Memory B cell (primary cell): ENCODE measurements around the gene TRIM9.

Experiments
- ATAC-seq: fragments of 150-1000 bp; cut with Tn5 transposase; 2 replicates; pipeline ENCODE4 v1.10.0; 2021; ENCODE audit warnings: low read depth, mild to moderate bottlenecking, moderate library complexity
- DNase-seq, 2 donors: peaks; one replicate each; pipeline ENCODE4 v3.0.0; 2022; ENCODE audit warnings: low spot score in 2 of 2
- H3K27ac Mint-ChIP-seq: one replicate; pipeline ENCODE4 v1.8.0; 2022; ENCODE audit warnings: mild to moderate bottlenecking, moderate library complexity, mixed read lengths
- H3K27me3 Mint-ChIP-seq: one replicate; pipeline ENCODE4 v1.8.0; 2022; ENCODE audit warnings: mixed read lengths
- H3K36me3 Mint-ChIP-seq: one replicate; pipeline ENCODE4 v1.8.0; 2022; ENCODE audit warnings: mild to moderate bottlenecking, mixed read lengths
- H3K4me1 Mint-ChIP-seq: one replicate; pipeline ENCODE4 v1.8.0; 2022; ENCODE audit warnings: mixed read lengths
- H3K4me3 Mint-ChIP-seq: one replicate; pipeline ENCODE4 v1.8.0; 2022; ENCODE audit warnings: mild to moderate bottlenecking, moderate library complexity, mixed read lengths
- H3K9me3 Mint-ChIP-seq: one replicate; pipeline ENCODE4 v1.8.0; 2022; ENCODE audit warnings: mixed read lengths

TRIM9 gene

GRCh38 chr14:51107801-51108200 lies 12.9 kb upstream of the TRIM9 start:
- ATAC-seq = no peak
- DNase-seq = no peak
- H3K36me3 Mint-ChIP-seq = no peaks in the 10 kb centered on the region
- H3K27ac Mint-ChIP-seq = no peak overlapping the region
- no peak overlapping the region for H3K4me3 Mint-ChIP-seq
- peaks cover 6% of the 10 kb centered on the region for H3K4me1 Mint-ChIP-seq
- no peaks in the 10 kb centered on the region for H3K9me3 Mint-ChIP-seq
- peaks cover 8% of the 10 kb centered on the region for H3K27me3 Mint-ChIP-seq

- Mint-ChIP-seq H3K27ac (no peak overlapping the region), H3K27me3 (peaks cover 15% of the 10 kb centered on the region), H3K9me3 (no peaks in the 10 kb centered on the region)
These were observed 9.6 kb upstream of the TRIM9 start for GRCh38 chr14:51104467-51104866.

GRCh38 chr14:51097287-51097686 lies 2.4 kb upstream of the TRIM9 start:
- no peak for ATAC-seq
- Mint-ChIP-seq H3K4me3 (no peak overlapping the region), H3K27ac (no peak overlapping the region), H3K4me1 (peaks cover 10% of the 10 kb centered on the region), H3K9me3 (no peaks in the 10 kb centered on the region), H3K36me3 (peaks cover 3% of the 10 kb centered on the region), H3K27me3 (peaks cover 15% of the 10 kb centered on the region)
- DNase-seq = no peak

More at GRCh38 chr14:51104467-51104866, 9.6 kb upstream of the TRIM9 start:
- no peaks in the 10 kb centered on the region for H3K36me3 Mint-ChIP-seq
- DNase-seq (no peak), ATAC-seq (no peak)
- H3K4me1 Mint-ChIP-seq = peaks cover 6% of the 10 kb centered on the region
- no peak overlapping the region for H3K4me3 Mint-ChIP-seq

GRCh38 chr14:51096870-51097269 lies 2.0 kb upstream of the TRIM9 start:
- ATAC-seq (no peak), DNase-seq (no peak)
- peaks cover 3% of the 10 kb centered on the region for H3K36me3 Mint-ChIP-seq
- H3K9me3 Mint-ChIP-seq = no peaks in the 10 kb centered on the region
- H3K27ac Mint-ChIP-seq = no peak overlapping the region
- H3K27me3 Mint-ChIP-seq = peaks cover 15% of the 10 kb centered on the region
- no peak overlapping the region for H3K4me3 Mint-ChIP-seq
- peaks cover 10% of the 10 kb centered on the region for H3K4me1 Mint-ChIP-seq

GRCh38 chr14:51095854-51096823 lies 1.2 kb upstream of the TRIM9 start:
- H3K4me1 Mint-ChIP-seq = peaks cover 10% of the 10 kb centered on the region
- peaks cover 3% of the 10 kb centered on the region for H3K36me3 Mint-ChIP-seq
- H3K27me3 Mint-ChIP-seq = peaks cover 15% of the 10 kb centered on the region
- ATAC-seq (no peak), DNase-seq (no peak)
- H3K27ac Mint-ChIP-seq = no peak overlapping the region
- H3K4me3 Mint-ChIP-seq = peak overlapping the region; percentile 92
- H3K9me3 Mint-ChIP-seq = no peaks in the 10 kb centered on the region

GRCh38 chr14:51094282-51094821 lies 553 bp downstream of the TRIM9 start:
- Mint-ChIP-seq H3K27me3 (peaks cover 8% of the 10 kb centered on the region), H3K4me3 (peak overlapping the region; percentile 92), H3K27ac (no peak overlapping the region), H3K4me1 (peaks cover 10% of the 10 kb centered on the region), H3K36me3 (peaks cover 3% of the 10 kb centered on the region), H3K9me3 (no peaks in the 10 kb centered on the region)
- DNase-seq = peak; percentile 17 to 48
- peak; percentile 6 for ATAC-seq

GRCh38 chr14:51093371-51094281 lies 1.3 kb downstream of the TRIM9 start:
- H3K9me3 Mint-ChIP-seq = no peaks in the 10 kb centered on the region
- peaks cover 3% of the 10 kb centered on the region for H3K36me3 Mint-ChIP-seq
- H3K27me3 Mint-ChIP-seq = peaks cover 8% of the 10 kb centered on the region
- no peak overlapping the region for H3K27ac Mint-ChIP-seq
- H3K4me3 Mint-ChIP-seq = peak overlapping the region; percentile 92
- peak; percentile 47 to 53 for DNase-seq
- H3K4me1 Mint-ChIP-seq = peaks cover 10% of the 10 kb centered on the region
- peak; percentile 44 for ATAC-seq

GRCh38 chr14:51092965-51093364 lies 1.9 kb downstream of the TRIM9 start:
- no peak overlapping the region for H3K27ac Mint-ChIP-seq
- H3K27me3 Mint-ChIP-seq = peaks cover 8% of the 10 kb centered on the region
- peak overlapping the region; percentile 45 for H3K4me3 Mint-ChIP-seq
- H3K36me3 Mint-ChIP-seq = peaks cover 3% of the 10 kb centered on the region
- H3K9me3 Mint-ChIP-seq = no peaks in the 10 kb centered on the region
- no peak for DNase-seq
- ATAC-seq = no peak
- peaks cover 10% of the 10 kb centered on the region for H3K4me1 Mint-ChIP-seq

GRCh38 chr14:51089278-51089677 lies 5.6 kb downstream of the TRIM9 start:
- no peak for ATAC-seq
- H3K4me3 Mint-ChIP-seq = no peak overlapping the region
- no peak for DNase-seq
- peaks cover 3% of the 10 kb centered on the region for H3K36me3 Mint-ChIP-seq
- no peak overlapping the region for H3K27ac Mint-ChIP-seq
- H3K27me3 Mint-ChIP-seq = peaks cover 11% of the 10 kb centered on the region
- no peaks in the 10 kb centered on the region for H3K9me3 Mint-ChIP-seq
- peaks cover 15% of the 10 kb centered on the region for H3K4me1 Mint-ChIP-seq

GRCh38 chr14:51087031-51087441 lies 7.9 kb downstream of the TRIM9 start:
- Mint-ChIP-seq H3K4me3 (no peak overlapping the region), H3K36me3 (no peaks in the 10 kb centered on the region), H3K27ac (no peak overlapping the region), H3K9me3 (no peaks in the 10 kb centered on the region), H3K4me1 (peaks cover 7% of the 10 kb centered on the region), H3K27me3 (peaks cover 4% of the 10 kb centered on the region)
- no peak for DNase-seq
- ATAC-seq = peak; percentile 55

GRCh38 chr14:51086044-51086443 lies 8.9 kb downstream of the TRIM9 start:
- H3K27ac Mint-ChIP-seq = no peak overlapping the region
- H3K9me3 Mint-ChIP-seq = no peaks in the 10 kb centered on the region
- H3K4me1 Mint-ChIP-seq = peaks cover 11% of the 10 kb centered on the region
- peaks cover 4% of the 10 kb centered on the region for H3K27me3 Mint-ChIP-seq
- DNase-seq (no peak), ATAC-seq (no peak)
- H3K36me3 Mint-ChIP-seq = no peaks in the 10 kb centered on the region
- H3K4me3 Mint-ChIP-seq = no peak overlapping the region

- ATAC-seq = no peak
- H3K36me3 Mint-ChIP-seq = no peaks in the 10 kb centered on the region
- no peak overlapping the region for H3K27ac Mint-ChIP-seq
- H3K27me3 Mint-ChIP-seq = peaks cover 4% of the 10 kb centered on the region
- no peaks in the 10 kb centered on the region for H3K9me3 Mint-ChIP-seq
- H3K4me3 Mint-ChIP-seq = no peak overlapping the region
- DNase-seq = no peak
- H3K4me1 Mint-ChIP-seq = peaks cover 12% of the 10 kb centered on the region
These were observed 9.9 kb downstream of the TRIM9 start for GRCh38 chr14:51084962-51085361.

- Mint-ChIP-seq H3K27ac (no peak overlapping the region), H3K9me3 (no peaks in the 10 kb centered on the region), H3K36me3 (no peaks in the 10 kb centered on the region), H3K4me1 (peaks cover 12% of the 10 kb centered on the region), H3K27me3 (peaks cover 7% of the 10 kb centered on the region), H3K4me3 (no peak overlapping the region)
- ATAC-seq (no peak), DNase-seq (no peak)
These were observed 10.4 kb downstream of the TRIM9 start for GRCh38 chr14:51084507-51084906.

GRCh38 chr14:51082349-51082748 lies 12.6 kb downstream of the TRIM9 start:
- ATAC-seq (no peak), DNase-seq (no peak)
- Mint-ChIP-seq H3K36me3 (no peaks in the 10 kb centered on the region), H3K27me3 (peaks cover 11% of the 10 kb centered on the region), H3K4me1 (peaks cover 12% of the 10 kb centered on the region), H3K4me3 (no peak overlapping the region), H3K9me3 (no peaks in the 10 kb centered on the region), H3K27ac (no peak overlapping the region)
